ENCODE measurements around the gene HIRA. TPM values are rescaled to one million over a fixed set of nuclear protein-coding genes. Genes with fewer than 3 reads are reported as not detected.

The HIRA gene
- total and polyA plus RNA-seq, 10 donors: 8.9 to 31.7 (median 24.6) TPM

DNA sequence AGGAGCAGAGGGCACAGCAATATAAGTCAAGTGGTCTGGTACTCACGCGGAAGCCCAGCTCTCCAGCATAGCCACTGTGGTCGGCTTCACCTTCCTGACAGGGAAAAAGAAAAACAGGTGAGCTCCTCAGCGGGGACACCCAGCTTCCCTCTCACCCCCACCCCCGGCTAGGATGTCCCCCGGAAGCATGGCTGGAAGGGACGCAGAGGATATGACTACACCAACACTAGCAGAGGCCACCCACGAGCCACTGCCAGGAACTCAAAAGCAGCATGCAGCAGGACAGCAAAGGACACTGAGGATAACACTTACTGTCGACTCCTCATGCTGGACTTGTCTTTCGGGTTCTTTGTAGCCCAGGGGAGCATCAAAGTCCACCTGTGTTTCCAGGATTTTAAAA lies 25.0 kb upstream of the HIRA start:
- H3K27me3 ChIP-seq (replicated peaks in 1 of 7): no peaks in the 10 kb centered on the region
- TF ChIP-seq, protein P1, sequence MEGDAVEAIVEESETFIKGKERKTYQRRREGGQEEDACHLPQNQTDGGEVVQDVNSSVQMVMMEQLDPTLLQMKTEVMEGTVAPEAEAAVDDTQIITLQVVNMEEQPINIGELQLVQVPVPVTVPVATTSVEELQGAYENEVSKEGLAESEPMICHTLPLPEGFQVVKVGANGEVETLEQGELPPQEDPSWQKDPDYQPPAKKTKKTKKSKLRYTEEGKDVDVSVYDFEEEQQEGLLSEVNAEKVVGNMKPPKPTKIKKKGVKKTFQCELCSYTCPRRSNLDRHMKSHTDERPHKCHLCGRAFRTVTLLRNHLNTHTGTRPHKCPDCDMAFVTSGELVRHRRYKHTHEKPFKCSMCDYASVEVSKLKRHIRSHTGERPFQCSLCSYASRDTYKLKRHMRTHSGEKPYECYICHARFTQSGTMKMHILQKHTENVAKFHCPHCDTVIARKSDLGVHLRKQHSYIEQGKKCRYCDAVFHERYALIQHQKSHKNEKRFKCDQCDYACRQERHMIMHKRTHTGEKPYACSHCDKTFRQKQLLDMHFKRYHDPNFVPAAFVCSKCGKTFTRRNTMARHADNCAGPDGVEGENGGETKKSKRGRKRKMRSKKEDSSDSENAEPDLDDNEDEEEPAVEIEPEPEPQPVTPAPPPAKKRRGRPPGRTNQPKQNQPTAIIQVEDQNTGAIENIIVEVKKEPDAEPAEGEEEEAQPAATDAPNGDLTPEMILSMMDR (IDR thresholded peaks at IDR 0.05 in 8 of 11, conservative IDR thresholded peaks at IDR 0.05 in 3 of 11): no peak
- TF ChIP-seq POLR2A (IDR thresholded peaks at IDR 0.05) (no peak), POLR2AphosphoS5 (IDR thresholded peaks at IDR 0.05) (no peak)
- 93 to 98% (median 96%) methylated on average over 10 of the region's 10 CpGs for WGBS, 5 donors
- intact Hi-C loops (cut with DNase I; ENCODE audit: low total_unique reads): no loop called here
- H3K36me3 ChIP-seq: peaks cover 3 to 100% (median 80%) of the 10 kb centered on the region in 6 donors
- DNase-seq: no peak
- H3K27ac ChIP-seq: no peak overlapping the region
- no peaks in the 10 kb centered on the region for H3K4me1 ChIP-seq
- H3K4me3 ChIP-seq: no peak overlapping the region
- H3K9me3 ChIP-seq: no peaks in the 10 kb centered on the region

DNA sequence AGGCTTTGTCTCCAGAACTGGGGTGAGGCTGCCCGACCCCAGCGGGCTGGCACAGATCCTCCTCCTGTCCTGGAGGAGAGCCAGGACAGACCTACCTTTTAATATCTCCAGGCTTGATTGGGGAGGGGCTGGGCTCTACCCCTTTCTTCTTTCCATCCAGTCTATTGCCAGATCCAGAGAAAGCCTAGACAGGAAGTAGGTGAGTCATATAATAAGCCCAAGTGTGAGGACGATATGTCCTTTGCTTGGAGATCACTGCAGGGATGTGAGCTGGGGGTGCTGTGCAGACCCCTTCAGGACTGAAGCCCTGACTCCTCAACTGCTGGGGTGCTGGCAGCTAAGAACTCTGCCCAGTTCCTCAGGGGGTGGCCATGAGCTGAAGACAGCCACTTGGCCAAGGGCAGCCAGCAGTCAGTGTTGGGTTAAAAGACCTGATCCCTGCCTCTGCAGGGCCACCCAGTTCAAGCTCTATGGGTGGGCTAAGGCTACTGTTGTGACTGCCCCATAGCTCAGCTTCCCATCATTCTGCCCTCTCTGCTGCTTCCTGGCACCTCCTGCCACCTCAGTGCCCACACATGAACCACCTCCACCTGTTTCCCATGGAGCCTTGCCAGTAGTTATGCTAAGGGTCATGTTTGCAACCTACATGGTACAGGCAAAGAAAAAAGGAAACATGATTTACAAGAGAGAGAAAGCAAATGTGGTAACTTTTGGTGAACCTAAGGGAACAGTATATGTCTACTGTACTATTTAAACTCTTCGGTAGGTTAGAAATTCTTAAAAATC lies 24.2 kb upstream of the HIRA start:
- Histone ChIP-seq H3K27me3 (replicated peaks in 1 of 7) (no peaks in the 10 kb centered on the region), H3K9me3 (no peaks in the 10 kb centered on the region), H3K4me3 (no peak overlapping the region), H3K4me1 (no peaks in the 10 kb centered on the region), H3K36me3 (peaks cover 3 to 100% (median 77%) of the 10 kb centered on the region in 6 donors), H3K27ac (no peak overlapping the region)
- DNase-seq: no peak
- intact Hi-C loops (cut with DNase I; ENCODE audit: low total_unique reads): no loop called here
- WGBS, 5 donors: 82 to 93% (median 88%) methylated on average over 4 of the region's 4 CpGs
- TF ChIP-seq POLR2AphosphoS5 (IDR thresholded peaks at IDR 0.05): no peak
- TF ChIP-seq, protein P1 (IDR thresholded peaks at IDR 0.05 in 8 of 11, conservative IDR thresholded peaks at IDR 0.05 in 3 of 11): no peak
- TF ChIP-seq POLR2A (IDR thresholded peaks at IDR 0.05): no peak

DNA sequence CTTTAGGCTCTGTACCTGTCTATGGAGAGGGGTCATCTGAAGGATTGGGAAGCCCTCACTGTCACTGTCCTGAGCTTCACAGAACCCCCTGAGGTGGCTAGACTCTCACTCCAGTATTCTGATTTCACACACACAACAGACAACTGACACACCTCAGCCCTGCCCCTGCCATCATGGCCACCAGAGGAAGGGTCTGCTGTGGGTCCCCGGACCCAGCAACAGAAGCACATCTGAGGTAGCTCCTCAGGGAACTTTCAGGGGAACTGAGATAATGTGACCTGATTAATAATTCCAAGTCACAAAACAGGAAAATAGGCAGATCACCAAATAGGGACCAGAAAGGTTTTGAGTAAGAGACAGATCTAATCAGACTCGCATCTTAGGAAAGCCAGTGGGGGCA lies 23.5 kb upstream of the HIRA start:
- Histone ChIP-seq H3K9me3 (no peaks in the 10 kb centered on the region), H3K27ac (no peak overlapping the region), H3K27me3 (replicated peaks in 1 of 7) (no peaks in the 10 kb centered on the region), H3K4me3 (no peak overlapping the region), H3K4me1 (no peaks in the 10 kb centered on the region), H3K36me3 (peaks cover 3 to 100% (median 76%) of the 10 kb centered on the region in 6 donors)
- no peak for TF ChIP-seq POLR2A (IDR thresholded peaks at IDR 0.05)
- no peak for TF ChIP-seq POLR2AphosphoS5 (IDR thresholded peaks at IDR 0.05)
- TF ChIP-seq, protein P1 (IDR thresholded peaks at IDR 0.05 in 8 of 11, conservative IDR thresholded peaks at IDR 0.05 in 3 of 11): no peak
- 94 to 100% (median 96%) methylated on average over 2 of the region's 2 CpGs for WGBS, 5 donors
- intact Hi-C loops (cut with DNase I; ENCODE audit: low total_unique reads): no loop called here
- DNase-seq: no peak

DNA sequence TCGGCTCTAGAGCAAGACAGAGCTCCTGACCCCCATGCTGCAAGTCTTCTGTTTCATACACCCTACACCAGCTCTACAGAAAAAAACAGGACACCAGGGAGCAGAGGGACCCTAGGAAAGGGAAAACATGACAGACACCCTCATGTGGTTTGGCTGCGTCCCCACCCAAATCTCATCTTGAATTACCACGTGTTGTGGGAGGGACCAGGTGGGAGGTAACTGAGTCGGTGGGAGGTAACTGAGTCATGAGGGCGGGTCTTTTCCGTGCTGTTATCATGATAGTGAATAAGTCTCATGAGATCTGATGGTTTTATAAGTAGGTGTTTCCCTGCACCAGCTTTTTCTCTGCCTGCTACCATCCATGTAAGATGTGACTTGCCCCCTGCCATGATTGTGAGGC lies 22.6 kb upstream of the HIRA start:
- no peak for DNase-seq
- TF ChIP-seq, protein P1 (IDR thresholded peaks at IDR 0.05 in 8 of 11, conservative IDR thresholded peaks at IDR 0.05 in 3 of 11): no peak
- no peak for TF ChIP-seq POLR2A (IDR thresholded peaks at IDR 0.05)
- no peak for TF ChIP-seq POLR2AphosphoS5 (IDR thresholded peaks at IDR 0.05)
- Histone ChIP-seq H3K36me3 (peaks cover 3 to 95% (median 73%) of the 10 kb centered on the region in 6 donors), H3K4me3 (no peak overlapping the region), H3K9me3 (no peaks in the 10 kb centered on the region), H3K27ac (no peak overlapping the region), H3K27me3 (replicated peaks in 1 of 7) (no peaks in the 10 kb centered on the region), H3K4me1 (peaks cover 0 to 2% (median 0%) of the 10 kb centered on the region in 6 donors)
- intact Hi-C loops (cut with DNase I; ENCODE audit: low total_unique reads): no loop called here
- WGBS, 5 donors: 87 to 93% (median 90%) methylated on average over 6 of the region's 6 CpGs
